ENCODE measurements around the gene COA3. TPM values are rescaled to one million over a fixed set of nuclear protein-coding genes. Genes with fewer than 3 reads are reported as not detected.

Gene COA3
- total and polyA plus RNA-seq, 2 experiments from 2014 or later, result 81.2 to 138 TPM

- no peak overlapping the region for H3K4me2 ChIP-seq
- no peaks in the 10 kb centered on the region for H3K9me2 ChIP-seq (ENCODE audit: insufficient read depth)
- 0 out of 2 replicates have a peak, but pooled peaks cover 5% of the 10 kb centered on the region for H3K27me3 ChIP-seq (ENCODE audit: insufficient read depth)
- TF ChIP-seq, protein P1, sequence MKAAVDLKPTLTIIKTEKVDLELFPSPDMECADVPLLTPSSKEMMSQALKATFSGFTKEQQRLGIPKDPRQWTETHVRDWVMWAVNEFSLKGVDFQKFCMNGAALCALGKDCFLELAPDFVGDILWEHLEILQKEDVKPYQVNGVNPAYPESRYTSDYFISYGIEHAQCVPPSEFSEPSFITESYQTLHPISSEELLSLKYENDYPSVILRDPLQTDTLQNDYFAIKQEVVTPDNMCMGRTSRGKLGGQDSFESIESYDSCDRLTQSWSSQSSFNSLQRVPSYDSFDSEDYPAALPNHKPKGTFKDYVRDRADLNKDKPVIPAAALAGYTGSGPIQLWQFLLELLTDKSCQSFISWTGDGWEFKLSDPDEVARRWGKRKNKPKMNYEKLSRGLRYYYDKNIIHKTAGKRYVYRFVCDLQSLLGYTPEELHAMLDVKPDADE (IDR thresholded peaks at IDR 0.05), result no peak
- TF ChIP-seq EZH2phosphoT487 (IDR thresholded peaks at IDR 0.05; ENCODE audit: unreplicated experiment) (no peak), POLR2AphosphoS5 (IDR thresholded peaks at IDR 0.05; ENCODE audit: low read depth) (no peak), CTCF (conservative IDR thresholded peaks at IDR 0.05; ENCODE audit: low read depth in 2 of 2) (no peak), NANOG (IDR thresholded peaks at IDR 0.05; ENCODE audit: borderline replicate concordance) (no peak), CREB1 (CRISPR knock-in tag; IDR thresholded peaks at IDR 0.05; ENCODE audit: low read depth) (no peak), REST (IDR thresholded peaks at IDR 0.05; ENCODE audit: unreplicated experiment) (no peak)
- H3K9me3 Mint-ChIP-seq, result no peaks in the 10 kb centered on the region
- H3K27ac Mint-ChIP-seq, result no peak overlapping the region
- no peaks in the 10 kb centered on the region for H3K4me1 Mint-ChIP-seq
- H3K79me2 ChIP-seq (replicated peaks; ENCODE audit: insufficient read depth), result no peaks in the 10 kb centered on the region
- no peak for DNase-seq (ENCODE audit: low spot score)
- H3F3A ChIP-seq (replicated peaks; ENCODE audit: low read depth), result no peaks in the 10 kb centered on the region
- no peak overlapping the region for H3K4me3 Mint-ChIP-seq
- H2AFZ ChIP-seq, result no peak overlapping the region
- no peak overlapping the region for H3K4me3 ChIP-seq
- no peak overlapping the region for H3K27ac ChIP-seq (ENCODE audit: low read depth)
- H3K36me3 Mint-ChIP-seq (ENCODE audit: low read depth), result peaks cover 5% of the 10 kb centered on the region; the same call in 2 of the 3 replicates
- no peaks in the 10 kb centered on the region for H3K4me1 ChIP-seq (ENCODE audit: insufficient read depth)
- no peak for ATAC-seq
- H3K36me3 ChIP-seq (ENCODE audit: insufficient read depth), result peaks cover 12% of the 10 kb centered on the region; the same call in 1 of the 2 replicates
- H4K20me1 ChIP-seq (replicated peaks; ENCODE audit: insufficient read depth), result no peaks in the 10 kb centered on the region
- peaks cover 2% of the 10 kb centered on the region for H3K27me3 Mint-ChIP-seq (ENCODE audit: insufficient read depth, low read depth, poor library complexity)
These were observed 7.7 kb upstream of the COA3 start for GRCh38 chr17:42806249-42806648.

GRCh38 chr17:42804918-42805367 is 6.4 kb upstream of the COA3 start:
- Mint-ChIP-seq H3K36me3 (ENCODE audit: low read depth) (no peaks in the 10 kb centered on the region; the same call in 2 of the 3 replicates), H3K9me3 (peaks cover 4% of the 10 kb centered on the region; the same call in 1 of the 3 replicates), H3K27me3 (ENCODE audit: insufficient read depth, low read depth, poor library complexity) (peaks cover 10% of the 10 kb centered on the region), H3K27ac (no peak overlapping the region), H3K4me3 (no peak overlapping the region), H3K4me1 (no peaks in the 10 kb centered on the region)
- H3K4me3 ChIP-seq, result no peak overlapping the region
- no peak overlapping the region for H3K27ac ChIP-seq (ENCODE audit: low read depth)
- DNase-seq (ENCODE audit: low spot score) (no peak), ATAC-seq (no peak)
- peaks cover 9% of the 10 kb centered on the region; the same call in 1 of the 2 replicates for H3K27me3 ChIP-seq (ENCODE audit: insufficient read depth)
- H3K79me2 ChIP-seq (replicated peaks; ENCODE audit: insufficient read depth), result no peaks in the 10 kb centered on the region
- H3K9me2 ChIP-seq (ENCODE audit: insufficient read depth), result no peaks in the 10 kb centered on the region
- no peak overlapping the region for H3K4me2 ChIP-seq
- no peak overlapping the region for H2AFZ ChIP-seq
- H3K4me1 ChIP-seq (ENCODE audit: insufficient read depth), result no peaks in the 10 kb centered on the region
- no peaks in the 10 kb centered on the region for H3F3A ChIP-seq (replicated peaks; ENCODE audit: low read depth)
- 0 out of 2 replicates have a peak, but pooled peaks cover under 1% of the 10 kb centered on the region for H3K36me3 ChIP-seq (ENCODE audit: insufficient read depth)
- no peaks in the 10 kb centered on the region for H4K20me1 ChIP-seq (replicated peaks; ENCODE audit: insufficient read depth)
- TF ChIP-seq NANOG (IDR thresholded peaks at IDR 0.05; ENCODE audit: borderline replicate concordance), result no peak
- TF ChIP-seq STAT1 (IDR thresholded peaks at IDR 0.05; ENCODE audit: unreplicated experiment), result no peak
- TF ChIP-seq EZH2phosphoT487 (IDR thresholded peaks at IDR 0.05; ENCODE audit: unreplicated experiment), result no peak
- no peak for TF ChIP-seq ZNF462 (CRISPR knock-in tag; IDR thresholded peaks at IDR 0.05)

All from GM23338 (cell line).